Measurements from ENCODE around the gene LHX3.

DNA sequence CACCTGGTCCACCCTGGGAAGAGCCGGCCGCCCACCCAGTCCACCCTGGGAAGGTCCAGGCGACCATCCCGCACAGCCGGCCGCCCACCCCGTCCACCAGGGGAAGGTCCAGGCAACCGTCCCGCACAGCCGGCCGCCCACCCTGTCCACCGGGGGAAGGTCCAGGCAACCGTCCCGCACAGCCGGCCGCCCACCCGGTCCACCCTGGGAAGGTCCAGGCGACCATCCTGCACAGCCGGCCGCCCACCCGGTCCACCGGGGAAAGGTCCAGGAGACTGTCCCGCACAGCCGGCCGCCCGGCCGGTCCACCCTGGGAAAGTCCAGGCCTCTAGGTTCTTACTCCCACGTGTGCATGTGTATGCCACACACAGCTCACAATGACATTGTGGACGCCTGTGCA, 47.4 kb upstream of the LHX3 start:
- TF ChIP-seq, protein P1, sequence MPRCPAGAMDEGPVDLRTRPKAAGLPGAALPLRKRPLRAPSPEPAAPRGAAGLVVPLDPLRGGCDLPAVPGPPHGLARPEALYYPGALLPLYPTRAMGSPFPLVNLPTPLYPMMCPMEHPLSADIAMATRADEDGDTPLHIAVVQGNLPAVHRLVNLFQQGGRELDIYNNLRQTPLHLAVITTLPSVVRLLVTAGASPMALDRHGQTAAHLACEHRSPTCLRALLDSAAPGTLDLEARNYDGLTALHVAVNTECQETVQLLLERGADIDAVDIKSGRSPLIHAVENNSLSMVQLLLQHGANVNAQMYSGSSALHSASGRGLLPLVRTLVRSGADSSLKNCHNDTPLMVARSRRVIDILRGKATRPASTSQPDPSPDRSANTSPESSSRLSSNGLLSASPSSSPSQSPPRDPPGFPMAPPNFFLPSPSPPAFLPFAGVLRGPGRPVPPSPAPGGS (IDR thresholded peaks at IDR 0.05), result no peak
- TF ChIP-seq, protein P2, sequence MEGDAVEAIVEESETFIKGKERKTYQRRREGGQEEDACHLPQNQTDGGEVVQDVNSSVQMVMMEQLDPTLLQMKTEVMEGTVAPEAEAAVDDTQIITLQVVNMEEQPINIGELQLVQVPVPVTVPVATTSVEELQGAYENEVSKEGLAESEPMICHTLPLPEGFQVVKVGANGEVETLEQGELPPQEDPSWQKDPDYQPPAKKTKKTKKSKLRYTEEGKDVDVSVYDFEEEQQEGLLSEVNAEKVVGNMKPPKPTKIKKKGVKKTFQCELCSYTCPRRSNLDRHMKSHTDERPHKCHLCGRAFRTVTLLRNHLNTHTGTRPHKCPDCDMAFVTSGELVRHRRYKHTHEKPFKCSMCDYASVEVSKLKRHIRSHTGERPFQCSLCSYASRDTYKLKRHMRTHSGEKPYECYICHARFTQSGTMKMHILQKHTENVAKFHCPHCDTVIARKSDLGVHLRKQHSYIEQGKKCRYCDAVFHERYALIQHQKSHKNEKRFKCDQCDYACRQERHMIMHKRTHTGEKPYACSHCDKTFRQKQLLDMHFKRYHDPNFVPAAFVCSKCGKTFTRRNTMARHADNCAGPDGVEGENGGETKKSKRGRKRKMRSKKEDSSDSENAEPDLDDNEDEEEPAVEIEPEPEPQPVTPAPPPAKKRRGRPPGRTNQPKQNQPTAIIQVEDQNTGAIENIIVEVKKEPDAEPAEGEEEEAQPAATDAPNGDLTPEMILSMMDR (IDR thresholded peaks at IDR 0.05), result no peak
- TF ChIP-seq EP300 (IDR thresholded peaks at IDR 0.05), result no peak
- TF ChIP-seq, protein P3, sequence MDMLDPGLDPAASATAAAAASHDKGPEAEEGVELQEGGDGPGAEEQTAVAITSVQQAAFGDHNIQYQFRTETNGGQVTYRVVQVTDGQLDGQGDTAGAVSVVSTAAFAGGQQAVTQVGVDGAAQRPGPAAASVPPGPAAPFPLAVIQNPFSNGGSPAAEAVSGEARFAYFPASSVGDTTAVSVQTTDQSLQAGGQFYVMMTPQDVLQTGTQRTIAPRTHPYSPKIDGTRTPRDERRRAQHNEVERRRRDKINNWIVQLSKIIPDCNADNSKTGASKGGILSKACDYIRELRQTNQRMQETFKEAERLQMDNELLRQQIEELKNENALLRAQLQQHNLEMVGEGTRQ (IDR thresholded peaks at IDR 0.05), result no peak
- no peak for TF ChIP-seq SREBF2 (IDR thresholded peaks at IDR 0.05)
- no peak for TF ChIP-seq FOSL2 (IDR thresholded peaks at IDR 0.05)
- TF ChIP-seq FOSL2 (CRISPR knock-in tag; IDR thresholded peaks at IDR 0.05), result no peak
- TF ChIP-seq SMC3 (IDR thresholded peaks at IDR 0.05), result no peak
- TF ChIP-seq, protein P4, sequence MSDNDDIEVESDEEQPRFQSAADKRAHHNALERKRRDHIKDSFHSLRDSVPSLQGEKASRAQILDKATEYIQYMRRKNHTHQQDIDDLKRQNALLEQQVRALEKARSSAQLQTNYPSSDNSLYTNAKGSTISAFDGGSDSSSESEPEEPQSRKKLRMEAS (IDR thresholded peaks at IDR 0.05), result no peak
- no peak for TF ChIP-seq NR3C1 (IDR thresholded peaks at IDR 0.05)
